Left lung (tissue), 10 donors: ENCODE data around the gene CNTNAP4. TPM values are rescaled to one million over a fixed set of nuclear protein-coding genes. Genes with fewer than 3 reads are reported as not detected.

Experiments
- ATAC-seq: fragments of 200-7000 bp; cut with Tn5 transposase; one replicate; pipeline ENCODE4 v1.9.1; 2020; ENCODE audit warnings: moderate library complexity
- DNase-seq, 4 donors: peaks; one replicate each; pipeline ENCODE4 v3.0.0-alpha.2; 2013 to 2020
- H3K27ac ChIP-seq, 2 donors: fragments of 200-600 bp; sonication (generic) in 1 of 2; one replicate each; pipeline versions ENCODE4 v1.5.0 to v1.8.0; 2020 to 2021
- H3K27me3 ChIP-seq, 2 donors: fragments of 200-600 bp; sonication (generic) in 1 of 2; one replicate each; pipeline versions ENCODE4 v1.5.0 to v1.8.0; 2020 to 2021
- H3K36me3 ChIP-seq, 2 donors: fragments of 200-600 bp; sonication (generic) in 1 of 2; one replicate each; pipeline versions ENCODE4 v1.5.0 to v1.8.0; 2020 to 2021
- H3K4me1 ChIP-seq, 2 donors: fragments of 200-600 bp; one replicate each; pipeline ENCODE4 v1.8.0; 2021
- H3K4me3 ChIP-seq, 2 donors: fragments of 200-600 bp; sonication (generic) in 1 of 2; one replicate each; pipeline versions ENCODE4 v1.5.0 to v1.8.0; 2020 to 2021; ENCODE audit warnings: mild to moderate bottlenecking in 1 of 2
- H3K9me3 ChIP-seq, 2 donors: fragments of 200-600 bp; sonication (generic) in 1 of 2; one replicate each; pipeline versions ENCODE4 v1.5.0 to v1.8.0; 2020 to 2021
- CTCF ChIP-seq, 2 donors: fragments of 200-600 bp; sonication (generic) in 1 of 2; IDR thresholded peaks; one replicate each; pipeline versions ENCODE4 v1.5.0 to v1.8.0; 2021; ENCODE audit warnings: antibody characterized with exemption in 2 of 2
- intact Hi-C, 2 donors: fragments of 100-400 bp; cut with DNase I; formaldehyde crosslinking; loops; one replicate each; pipeline versions ENCODE4 v1.11.2 to v1.14.2; 2022
- polyA plus RNA-seq, 6 donors: library from polyadenylated mRNA; unstranded; fragments of 120-200 nt; gene quantifications; one replicate each; pipeline ENCODE4 v1.2.1, GENCODE V29; 2013; ENCODE audit not compliant: insufficient read length in 6 of 6
- total RNA-seq, 2 donors: library from RNA; stranded (reverse); fragmentation: NEBNext Ultra II Directional; extraction: Animal tissue kit (Norgen Biotek cat#: 25700); gene quantifications; one replicate each; pipeline ENCODE4 v1.2.1, GENCODE V29; 2021
- donor health status: DM: no; HTN: yes; CAD: no.
- donor health status: DM: no; HTN: no; CAD: no.

The CNTNAP4 gene
- total and polyA plus RNA-seq, 8 donors: 0.11 to 0.76 (median 0.37) TPM; not detected in 2

DNA sequence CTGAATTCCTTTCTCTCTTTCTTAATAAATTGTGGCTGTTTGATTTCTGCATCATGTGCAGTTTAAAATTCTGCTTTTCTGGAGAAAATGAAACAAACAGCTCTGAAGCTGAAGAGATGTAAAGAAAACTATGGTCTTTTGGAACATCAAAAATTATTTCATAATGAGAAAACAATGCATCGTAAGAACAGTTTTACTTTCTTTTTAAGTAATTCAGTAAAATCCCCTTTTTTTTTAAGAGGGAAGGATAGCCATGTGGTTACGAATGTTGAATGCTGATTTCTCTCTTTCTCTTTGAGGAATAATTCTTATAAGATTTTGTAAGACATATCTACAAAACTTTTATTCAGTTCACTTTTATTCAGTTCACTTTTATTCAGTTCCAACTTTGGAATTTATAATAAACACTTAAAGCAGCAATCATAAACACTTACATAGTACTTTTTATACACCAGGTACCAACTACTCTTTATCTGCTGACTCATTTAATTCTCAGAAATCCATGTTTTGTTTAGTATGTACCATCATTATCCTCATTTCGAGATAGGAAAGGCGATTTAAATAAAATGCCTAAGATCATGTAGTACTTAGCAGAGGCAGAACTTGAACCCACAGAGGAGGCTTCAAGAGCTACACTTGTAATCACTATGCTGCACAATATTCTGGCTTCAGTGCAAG, 26.6 kb downstream of the CNTNAP4 start:
- no peak for TF ChIP-seq CTCF (IDR thresholded peaks at IDR 0.05)
- H3K27me3 ChIP-seq: no peaks in the 10 kb centered on the region
- ATAC-seq: no peak
- H3K4me3 ChIP-seq: no peak overlapping the region
- intact Hi-C loops: no loop called here
- DNase-seq: no peak
- H3K27ac ChIP-seq: no peak overlapping the region
- H3K9me3 ChIP-seq: no peaks in the 10 kb centered on the region
- H3K36me3 ChIP-seq: no peaks in the 10 kb centered on the region
- no peaks in the 10 kb centered on the region for H3K4me1 ChIP-seq

DNA sequence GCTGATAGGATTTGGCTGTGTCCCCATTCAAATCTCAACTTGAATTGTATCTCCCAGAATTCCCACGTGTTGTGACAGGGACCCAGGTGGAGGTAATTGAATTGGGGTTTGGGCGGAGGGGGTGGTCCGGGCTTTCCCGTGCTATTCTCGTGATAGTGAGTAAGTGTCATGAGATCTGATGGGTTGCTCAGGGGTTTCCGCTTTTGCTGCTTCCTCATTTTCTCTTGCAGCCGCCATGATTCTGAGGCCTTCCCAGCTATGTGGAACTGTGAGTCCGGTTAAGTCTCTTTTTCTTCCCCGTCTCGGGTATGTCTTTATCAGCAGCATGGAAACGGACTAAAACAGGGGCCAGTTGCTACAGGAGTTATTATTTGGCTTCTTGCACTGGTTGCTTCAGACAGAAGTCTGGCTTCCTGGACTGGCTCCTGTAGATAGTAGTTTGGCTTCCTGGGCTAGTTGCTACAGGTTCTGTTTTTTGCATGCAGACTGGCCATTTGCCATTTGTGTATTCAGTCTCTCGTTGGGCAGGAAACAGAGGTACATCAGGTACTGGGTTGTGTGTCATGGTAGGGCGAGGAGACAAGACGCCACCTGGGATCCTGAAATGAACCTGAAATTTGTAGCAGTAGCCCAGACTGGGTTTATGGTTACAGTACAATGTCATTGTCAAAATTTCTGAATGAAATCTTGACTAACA, 32.6 kb downstream of the CNTNAP4 start:
- Histone ChIP-seq H3K4me1 (no peaks in the 10 kb centered on the region), H3K9me3 (no peaks in the 10 kb centered on the region), H3K4me3 (no peak overlapping the region), H3K36me3 (no peaks in the 10 kb centered on the region), H3K27me3 (no peaks in the 10 kb centered on the region), H3K27ac (no peak overlapping the region)
- no peak for DNase-seq
- intact Hi-C loops: no loop called here
- TF ChIP-seq CTCF (IDR thresholded peaks at IDR 0.05): no peak
- no peak for ATAC-seq

DNA sequence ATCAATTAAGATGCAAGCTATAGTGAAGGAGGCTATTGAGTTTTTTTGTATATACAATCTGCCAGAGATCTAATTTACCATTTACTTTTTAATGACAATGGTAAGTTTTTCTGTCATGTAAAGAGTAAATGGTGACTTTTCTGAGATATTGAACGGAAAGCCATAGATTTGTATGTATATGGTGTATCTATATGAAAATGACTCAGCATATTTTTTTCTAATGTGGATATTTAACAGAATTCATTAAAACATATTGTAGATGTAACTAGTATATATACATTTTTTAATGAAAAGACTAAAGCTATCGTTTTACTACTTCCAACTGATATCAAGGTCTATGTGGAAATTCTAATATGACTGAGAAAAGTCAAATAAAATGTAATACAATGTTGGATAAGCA, 34.1 kb downstream of the CNTNAP4 start:
- Histone ChIP-seq H3K4me3 (no peak overlapping the region), H3K4me1 (no peaks in the 10 kb centered on the region), H3K27me3 (no peaks in the 10 kb centered on the region), H3K27ac (no peak overlapping the region), H3K9me3 (no peaks in the 10 kb centered on the region), H3K36me3 (no peaks in the 10 kb centered on the region)
- intact Hi-C loops: no loop called here
- ATAC-seq (no peak), DNase-seq (no peak)
- TF ChIP-seq CTCF (IDR thresholded peaks at IDR 0.05): no peak

DNA sequence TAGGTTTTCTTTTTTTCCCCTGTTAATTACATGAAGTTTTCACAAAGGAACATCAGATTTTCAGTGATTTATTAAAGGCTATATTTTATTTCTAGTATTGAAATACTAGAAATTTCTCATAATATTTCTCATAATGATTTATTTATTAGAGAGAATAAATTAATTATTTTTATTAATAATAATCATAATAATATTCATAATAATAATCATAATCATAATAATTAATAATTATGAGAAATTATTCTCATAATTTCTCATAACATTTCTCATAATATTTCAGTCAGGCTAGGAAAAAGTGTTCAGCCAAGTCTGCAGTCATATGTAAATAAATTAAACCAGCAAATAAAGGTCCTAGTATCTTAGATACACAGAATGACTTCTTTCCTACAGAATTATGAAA, 41.4 kb downstream of the CNTNAP4 start:
- Histone ChIP-seq H3K27me3 (no peaks in the 10 kb centered on the region), H3K9me3 (no peaks in the 10 kb centered on the region), H3K27ac (no peak overlapping the region), H3K36me3 (no peaks in the 10 kb centered on the region), H3K4me1 (no peaks in the 10 kb centered on the region), H3K4me3 (no peak overlapping the region)
- ATAC-seq (no peak), DNase-seq (no peak)
- no peak for TF ChIP-seq CTCF (IDR thresholded peaks at IDR 0.05)
- intact Hi-C loops: no loop called here

DNA sequence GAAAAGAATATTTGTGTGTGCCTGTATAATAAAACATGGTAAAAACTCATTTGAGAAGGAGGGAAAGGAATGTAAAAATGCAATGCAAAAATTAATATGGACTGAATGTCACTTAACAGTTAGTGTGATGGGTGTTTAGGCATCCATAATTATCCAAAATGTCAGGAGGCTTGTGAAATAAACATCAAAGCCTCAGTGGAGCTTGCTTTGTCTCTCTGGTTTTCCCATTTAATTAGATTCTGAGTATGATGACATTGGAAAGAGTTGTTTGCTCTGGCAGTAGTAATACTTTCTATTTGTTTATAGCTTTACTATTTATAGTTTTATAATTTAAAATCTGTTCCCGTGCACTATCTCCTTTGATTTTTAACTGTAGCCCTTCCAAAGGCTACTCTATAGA, 51.9 kb downstream of the CNTNAP4 start:
- Histone ChIP-seq H3K4me3 (no peak overlapping the region), H3K4me1 (no peaks in the 10 kb centered on the region), H3K27ac (no peak overlapping the region), H3K9me3 (no peaks in the 10 kb centered on the region), H3K27me3 (no peaks in the 10 kb centered on the region), H3K36me3 (no peaks in the 10 kb centered on the region)
- ATAC-seq: no peak
- intact Hi-C loops: no loop called here
- DNase-seq: peak in 1 of 4 donors; percentile 15
- no peak for TF ChIP-seq CTCF (IDR thresholded peaks at IDR 0.05)
